Heart left ventricle (tissue), 16 donors: ENCODE measurements around the gene ITIH5. TPM values are rescaled to one million over a fixed set of nuclear protein-coding genes. Genes with fewer than 3 reads are reported as not detected.
A peak's percentile ranks its signal among the peaks of the same experiment; 100 is the strongest.

ENCODE experiments used
- ATAC-seq, 4 donors: fragments of 200-7000 bp; cut with Tn5 transposase; one replicate each; pipeline ENCODE4 v1.9.1; 2020 to 2022; ENCODE audit warnings: moderate library complexity in 4 of 4, mild to moderate bottlenecking in 3 of 4, moderate number of reproducible peaks in 1 of 4
- DNase-seq, 5 donors: peaks; one replicate each; pipeline ENCODE4 v3.0.0-alpha.2; 2020
- H3K27ac ChIP-seq, 12 donors: fragments of 200-600 bp; sonication (generic) in 4 of 12; one replicate each; pipeline versions ENCODE4 v1.5.0 to v1.8.0; 2016 to 2022; ENCODE audit warnings: mild to moderate bottlenecking in 2 of 12
- H3K27me3 ChIP-seq, 9 donors: fragments of 200-600 bp; sonication (generic) in 2 of 9; one replicate each; pipeline versions ENCODE4 v1.5.1 to v1.8.0; 2016 to 2022; ENCODE audit warnings: mild to moderate bottlenecking in 3 of 9
- H3K36me3 ChIP-seq, 9 donors: fragments of 200-600 bp; sonication (generic) in 2 of 9; one replicate each; pipeline versions ENCODE4 v1.5.0 to v1.8.0; 2018 to 2022; ENCODE audit warnings: mild to moderate bottlenecking in 2 of 9
- H3K4me1 ChIP-seq, 12 donors: fragments of 200-600 bp; sonication (generic) in 4 of 12; one replicate each; pipeline versions ENCODE4 v1.5.0 to v1.8.0; 2016 to 2022; ENCODE audit warnings: mild to moderate bottlenecking in 3 of 12
- H3K4me3 ChIP-seq, 12 donors: fragments of 200-600 bp; sonication (generic) in 4 of 12; one replicate each; pipeline versions ENCODE4 v1.5.0 to v1.8.0; 2017 to 2022; ENCODE audit warnings: mild to moderate bottlenecking in 9 of 12, moderate library complexity in 4 of 12
- H3K9me3 ChIP-seq, 12 donors: fragments of 200-600 bp; sonication (generic) in 4 of 12; one replicate each; pipeline versions ENCODE4 v1.5.0 to v1.8.0; 2016 to 2022; ENCODE audit warnings: mild to moderate bottlenecking in 1 of 12
- CTCF ChIP-seq, 12 donors: fragments of 200-600 bp; sonication (generic) in 4 of 12; IDR thresholded peaks; one replicate each; pipeline versions ENCODE4 v1.5.0 to v1.8.0; 2018 to 2022; ENCODE audit warnings: antibody characterized with exemption in 12 of 12, mild to moderate bottlenecking in 5 of 12
- POLR2A ChIP-seq, 2 donors: fragments of 450-650 bp; IDR thresholded peaks; one replicate each; pipeline ENCODE4 v1.6.1; 2017; ENCODE audit warnings: antibody characterized with exemption in 2 of 2, mild to moderate bottlenecking in 2 of 2, moderate library complexity in 2 of 2
- WGBS, 4 donors: extraction: QIAGEN DNeasy Blood & Tissue Kit in 2 of 4; methylation state at CpG; one replicate each; pipeline versions ENCODE4 v1.1.5 to v1.1.7; 2013 to 2018; 5-methylcytosine and 5-hydroxymethylcytosine counted together
- intact Hi-C, 10 donors: fragments of 100-400 bp; cut with DNase I; formaldehyde crosslinking; loops; one replicate each; pipeline versions ENCODE4 v1.11.1 to v1.14.2; 2022
- polyA plus RNA-seq, 2 donors: library from polyadenylated mRNA; stranded (reverse); fragments of 200-250 nt; gene quantifications; one replicate each; pipeline ENCODE4 v1.2.3, GENCODE V29; 2013
- total RNA-seq, 9 donors: library from RNA; depleted of rRNA in 2 of 9; stranded (reverse); fragments of >200 nt in 2 of 9; fragmentation: NEBNext Ultra II Directional in 3 of 9; extraction: Animal tissue kit (Norgen Biotek cat#: 25700) in 3 of 9; gene quantifications; one replicate each; pipeline versions ENCODE4 v1.1.0 to v1.2.4, GENCODE V29; 2016 to 2023
- donor health status: ischemic (EF 13 %, LVEDD 7.1; RV severe dilation, severe dysfunction).
- donor health status: healthy with polysubstance abuse.
- donor health status: DM: no; HTN: yes; CAD: no.
- donor health status: DM: no; HTN: no; CAD: no.
- donor health status: ischemic (EF 25% LVEDD 6.9; RV normal size, moderate dysfunction).
- donor health status: ischemic (EF 25% LVEDD 5.7; RV mildly dilated, moderate dysfunction).
- donor health status: healthy.
- donor health status: DM: yes; HTN: yes; CAD: no.
- donor health status: ischemic (EF 35%, LVEDD 5.7; RV mildly dilated, moderate dysfunction).
- donor health status: nonischemic (EF 11% LVEDD 7.7; RV severe dilation, severe dysfunction).
- donor health status: DM: yes; HTN: yes; CAD: no.
- donor health status: PGD.
- donor health status: ischemic (EF 29% LVEDD 5.4; RV normal size, mild dysfunction).
- donor health status: nonischemic (EF 23%, LVEDD 6.1; RV moderate dilation, normal function).

ITIH5 gene
- total and polyA plus RNA-seq, 11 donors = 2.7 to 20.4 (median 7.1) TPM

DNA sequence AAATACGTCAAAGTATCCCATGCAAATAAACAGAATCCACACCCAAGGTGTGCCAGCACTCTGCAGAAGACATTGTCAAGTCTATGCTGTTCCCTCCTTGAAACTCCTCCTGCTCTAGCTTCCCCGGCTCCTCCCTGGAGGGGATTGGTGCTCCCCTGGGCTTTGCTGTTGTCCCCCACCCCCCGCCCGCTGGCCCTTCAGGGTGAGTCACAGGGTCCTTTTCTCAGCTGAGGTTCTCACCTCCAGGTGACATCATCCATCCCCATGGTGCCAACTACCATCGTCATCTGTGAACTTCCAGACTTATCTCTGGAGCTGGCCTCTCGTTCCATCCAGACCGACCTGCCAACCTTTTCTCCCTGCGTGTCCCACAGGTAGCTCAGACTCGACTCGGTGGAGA, 77.0 kb downstream of the ITIH5 start:
- intact Hi-C loops = no loop called here
- WGBS, 4 donors = 77 to 81% (median 79%) methylated on average over 10 of the region's 10 CpGs
- Histone ChIP-seq H3K9me3 (no peaks in the 10 kb centered on the region), H3K4me1 (peaks cover 0 to 8% (median 0%) of the 10 kb centered on the region in 12 donors), H3K4me3 (no peak overlapping the region), H3K27me3 (no peaks in the 10 kb centered on the region), H3K27ac (no peak overlapping the region), H3K36me3 (peaks cover 0 to 14% (median 0%) of the 10 kb centered on the region in 9 donors)
- DNase-seq (peak in 1 of 5 donors; percentile 56), ATAC-seq (peak in 1 of 4 donors; percentile 32)
- TF ChIP-seq POLR2A (IDR thresholded peaks at IDR 0.05) (no peak), CTCF (IDR thresholded peaks at IDR 0.05) (no peak)

DNA sequence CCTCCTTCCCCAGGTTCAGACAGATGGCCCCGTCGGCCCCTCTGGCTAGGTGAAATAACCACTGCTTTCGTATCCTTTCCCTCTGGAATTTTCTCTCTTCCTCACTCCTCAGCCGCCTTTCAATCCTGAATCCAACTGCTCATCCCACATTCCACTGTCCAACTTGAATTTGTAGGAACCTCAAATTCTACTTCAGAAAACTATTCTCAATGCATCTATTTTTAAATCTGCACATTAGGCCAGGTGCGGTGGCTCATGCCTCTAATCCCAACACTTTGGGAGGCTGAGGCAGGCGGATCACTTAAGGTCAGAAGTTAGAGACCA, 78.9 kb downstream of the ITIH5 start:
- ATAC-seq (no peak), DNase-seq (no peak)
- peaks cover 0 to 4% (median under 1%) of the 10 kb centered on the region in 12 donors for H3K4me1 ChIP-seq
- H3K36me3 ChIP-seq = peaks cover 0 to 17% (median 0%) of the 10 kb centered on the region in 9 donors
- no peaks in the 10 kb centered on the region for H3K27me3 ChIP-seq
- H3K4me3 ChIP-seq = no peak overlapping the region
- no peaks in the 10 kb centered on the region for H3K9me3 ChIP-seq
- TF ChIP-seq POLR2A (IDR thresholded peaks at IDR 0.05) (no peak), CTCF (IDR thresholded peaks at IDR 0.05) (no peak)
- H3K27ac ChIP-seq = no peak overlapping the region
- 92 to 95% (median 93%) methylated on average over 6 of the region's 6 CpGs for WGBS, 4 donors
- intact Hi-C loops = no loop called here

DNA sequence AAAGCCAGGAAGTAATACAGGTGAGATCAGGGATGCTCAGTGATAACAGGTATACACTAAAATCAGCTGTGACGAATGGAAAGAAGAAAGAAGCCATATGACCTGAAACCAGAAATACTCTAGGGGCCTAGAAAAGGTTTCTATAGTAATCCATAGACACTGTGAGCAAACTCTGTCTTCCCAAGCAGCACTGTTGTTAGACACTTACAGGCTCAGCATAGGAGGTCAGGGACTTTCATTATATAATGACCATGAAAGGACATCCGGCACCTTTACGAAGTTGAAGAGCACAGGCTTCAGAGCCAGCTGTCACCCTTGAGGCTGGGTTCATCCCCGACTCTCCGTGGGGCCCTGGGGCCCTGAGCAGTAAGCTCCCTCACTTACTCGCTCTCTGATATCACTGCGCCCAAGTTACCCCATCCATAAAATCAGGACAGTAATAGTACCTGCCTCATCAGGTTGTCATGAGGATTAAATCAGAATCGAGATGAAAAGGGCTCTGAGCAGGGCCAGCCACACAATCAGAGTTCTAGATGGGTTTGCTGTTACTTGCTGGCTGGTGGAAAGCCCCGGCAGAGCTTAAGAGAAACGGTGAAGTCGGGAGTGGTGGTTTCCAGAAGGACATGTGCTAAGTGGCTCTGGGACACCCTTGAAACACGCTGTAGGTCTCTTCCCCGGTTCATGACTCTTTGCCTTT, 79.5 kb downstream of the ITIH5 start:
- H3K4me3 ChIP-seq = no peak overlapping the region
- intact Hi-C loops = no loop called here
- H3K27me3 ChIP-seq = no peaks in the 10 kb centered on the region
- H3K4me1 ChIP-seq = peaks cover 0 to 4% (median 0%) of the 10 kb centered on the region in 12 donors
- ATAC-seq (no peak), DNase-seq (no peak)
- H3K9me3 ChIP-seq = no peaks in the 10 kb centered on the region
- 82 to 93% (median 88%) methylated on average over 13 of the region's 13 CpGs for WGBS, 4 donors
- no peak overlapping the region for H3K27ac ChIP-seq
- H3K36me3 ChIP-seq = peaks cover 0 to 17% (median 0%) of the 10 kb centered on the region in 9 donors
- TF ChIP-seq CTCF (IDR thresholded peaks at IDR 0.05) (no peak), POLR2A (IDR thresholded peaks at IDR 0.05) (no peak)

GRCh38 chr10:7585228-7585627, 81.5 kb downstream of the ITIH5 start:
- H3K27ac ChIP-seq = no peak overlapping the region
- TF ChIP-seq CTCF (IDR thresholded peaks at IDR 0.05) (no peak), POLR2A (IDR thresholded peaks at IDR 0.05) (no peak)
- WGBS, 4 donors = 88 to 93% (median 91%) methylated on average over 8 of the region's 8 CpGs
- peaks cover 0 to 17% (median 0%) of the 10 kb centered on the region in 9 donors for H3K36me3 ChIP-seq
- ATAC-seq (no peak), DNase-seq (no peak)
- no peak overlapping the region for H3K4me3 ChIP-seq
- H3K9me3 ChIP-seq = no peaks in the 10 kb centered on the region
- H3K4me1 ChIP-seq = peaks cover 0 to 4% (median 0%) of the 10 kb centered on the region in 12 donors
- intact Hi-C loops = no loop called here
- H3K27me3 ChIP-seq = no peaks in the 10 kb centered on the region
